HL-60 (cell line): Measurements from ENCODE around the gene CAST.

ENCODE experiments used
- REST ChIP-seq: IDR thresholded peaks from 2 replicates; pipeline ENCODE4 v1.6.1; 2012; ENCODE audit warnings: low read depth; ENCODE audit not compliant: insufficient replicate concordance
- TF ChIP-seq, protein P1 (sequence below): IDR thresholded peaks from one replicate; pipeline ENCODE4 v1.5.1; 2011; ENCODE audit warnings: low read length, control low read depth, inconsistent platforms; ENCODE audit not compliant: insufficient read depth

GRCh38 chr5:96741891-96742309 is 79.7 kb downstream of the CAST start:
- TF ChIP-seq, protein P1, sequence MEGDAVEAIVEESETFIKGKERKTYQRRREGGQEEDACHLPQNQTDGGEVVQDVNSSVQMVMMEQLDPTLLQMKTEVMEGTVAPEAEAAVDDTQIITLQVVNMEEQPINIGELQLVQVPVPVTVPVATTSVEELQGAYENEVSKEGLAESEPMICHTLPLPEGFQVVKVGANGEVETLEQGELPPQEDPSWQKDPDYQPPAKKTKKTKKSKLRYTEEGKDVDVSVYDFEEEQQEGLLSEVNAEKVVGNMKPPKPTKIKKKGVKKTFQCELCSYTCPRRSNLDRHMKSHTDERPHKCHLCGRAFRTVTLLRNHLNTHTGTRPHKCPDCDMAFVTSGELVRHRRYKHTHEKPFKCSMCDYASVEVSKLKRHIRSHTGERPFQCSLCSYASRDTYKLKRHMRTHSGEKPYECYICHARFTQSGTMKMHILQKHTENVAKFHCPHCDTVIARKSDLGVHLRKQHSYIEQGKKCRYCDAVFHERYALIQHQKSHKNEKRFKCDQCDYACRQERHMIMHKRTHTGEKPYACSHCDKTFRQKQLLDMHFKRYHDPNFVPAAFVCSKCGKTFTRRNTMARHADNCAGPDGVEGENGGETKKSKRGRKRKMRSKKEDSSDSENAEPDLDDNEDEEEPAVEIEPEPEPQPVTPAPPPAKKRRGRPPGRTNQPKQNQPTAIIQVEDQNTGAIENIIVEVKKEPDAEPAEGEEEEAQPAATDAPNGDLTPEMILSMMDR = no peak
- no peak for TF ChIP-seq REST
